Left ventricle myocardium inferior (tissue), 1 donor: ENCODE measurements around the gene CCDC61. TPM values are rescaled to one million over a fixed set of nuclear protein-coding genes. Genes with fewer than 3 reads are reported as not detected.

ENCODE experiments used
- DNase-seq: peaks from one replicate; pipeline ENCODE4 v3.0.0-alpha.2; 2020
- H3K27ac ChIP-seq: fragments of 200-600 bp; replicated peaks from 2 replicates; pipeline ENCODE4 v1.8.0; 2021
- H3K27me3 ChIP-seq: fragments of 200-600 bp; 2 replicates; pipeline ENCODE4 v1.8.0; 2021; ENCODE audit warnings: low read depth
- H3K36me3 ChIP-seq: fragments of 200-600 bp; 2 replicates; pipeline ENCODE4 v1.8.0; 2021
- H3K4me1 ChIP-seq: fragments of 200-600 bp; 2 replicates; pipeline ENCODE4 v1.8.0; 2021
- H3K4me3 ChIP-seq: fragments of 200-600 bp; 2 replicates; pipeline ENCODE4 v1.8.0; 2021; ENCODE audit warnings: mild to moderate bottlenecking, moderate library complexity
- H3K9me3 ChIP-seq: fragments of 200-600 bp; replicated peaks from 2 replicates; pipeline ENCODE4 v1.8.0; 2021
- CTCF ChIP-seq: fragments of 200-600 bp; IDR thresholded peaks from 2 replicates; pipeline ENCODE4 v1.8.0; 2021; ENCODE audit warnings: antibody characterized with exemption, mild to moderate bottlenecking, borderline replicate concordance
- intact Hi-C: fragments of 100-400 bp; cut with micrococcal nuclease; formaldehyde crosslinking; loops from one replicate; pipeline ENCODE4 v1.11.0; 2022
- total RNA-seq: library from RNA; stranded (reverse); fragmentation: NEBNext Ultra II Directional; extraction: Animal tissue kit (Norgen Biotek cat#: 25700); gene quantifications from one replicate; pipeline ENCODE4 v1.2.1, GENCODE V29; 2021
- donor health status: DM: no; HTN: yes; CAD: no; lungs with severe emphysema.

Gene CCDC61
- total RNA-seq, 1 donor from 2014 or later = 8.7 TPM

DNA sequence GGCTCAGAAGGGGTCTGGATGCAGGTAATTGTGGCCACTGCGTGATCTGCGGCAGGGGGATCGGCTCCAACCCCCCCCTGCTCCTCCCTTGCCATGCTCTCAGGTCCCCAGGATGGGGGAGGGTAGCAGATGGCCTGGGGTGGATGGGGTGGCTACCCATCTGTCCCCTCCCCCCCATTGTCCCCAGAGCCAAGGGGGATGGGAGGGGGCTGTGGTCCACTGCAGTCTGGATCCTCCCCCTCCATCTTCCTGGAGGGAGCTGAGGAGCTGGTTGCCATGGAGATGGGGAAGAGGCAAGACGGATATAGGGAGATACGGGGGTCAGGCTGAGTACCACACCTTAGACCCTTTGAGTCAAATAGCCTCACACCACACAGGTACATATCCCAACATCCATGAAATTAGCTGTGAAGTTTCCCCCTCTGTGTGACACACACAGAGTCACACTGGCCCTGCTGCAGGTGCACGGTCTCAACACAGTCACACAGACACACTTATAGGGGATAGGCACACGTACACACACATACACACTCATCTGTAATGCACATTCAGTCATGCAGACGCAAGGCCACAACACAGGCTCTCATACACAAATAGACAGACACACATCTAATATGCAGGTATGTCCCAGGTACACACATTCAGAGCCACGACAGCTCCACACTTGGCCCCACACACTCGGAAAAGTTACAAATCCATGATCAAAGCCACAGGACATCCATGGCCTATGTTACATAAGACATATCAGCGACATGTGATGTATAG lies 19.8 kb upstream of the CCDC61 start:
- no peaks in the 10 kb centered on the region for H3K9me3 ChIP-seq
- H3K36me3 ChIP-seq = no peaks in the 10 kb centered on the region
- no peak for DNase-seq
- intact Hi-C loops = no loop called here
- no peak overlapping the region for H3K27ac ChIP-seq
- H3K27me3 ChIP-seq = peaks cover 78% of the 10 kb centered on the region
- H3K4me1 ChIP-seq = peaks cover 20% of the 10 kb centered on the region
- no peak overlapping the region for H3K4me3 ChIP-seq
- no peak for TF ChIP-seq CTCF

DNA sequence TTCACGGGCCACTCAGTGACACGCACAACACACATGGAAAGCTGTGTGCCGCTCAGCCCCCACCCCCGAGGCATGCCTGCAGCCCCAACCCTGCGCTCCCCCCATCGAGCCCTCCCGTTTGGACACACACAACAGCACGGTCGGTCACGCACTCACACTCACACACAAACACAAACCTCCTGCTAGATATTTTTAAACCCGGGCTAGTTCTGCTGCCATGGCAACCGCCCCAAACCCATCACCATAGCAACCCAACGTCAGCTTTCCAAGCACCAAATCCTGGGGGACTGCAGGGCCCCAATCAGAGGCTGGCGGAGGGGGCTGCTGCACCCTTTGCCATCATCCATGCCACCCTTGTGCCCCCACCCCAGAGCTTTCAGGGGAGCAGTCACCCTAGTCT lies 19.1 kb upstream of the CCDC61 start:
- Histone ChIP-seq H3K27ac (no peak overlapping the region), H3K27me3 (peaks cover 76% of the 10 kb centered on the region)

GRCh38 chr19:45978156-45978555 lies 17.1 kb upstream of the CCDC61 start:
- TF ChIP-seq CTCF = no peak
- Histone ChIP-seq H3K9me3 (no peaks in the 10 kb centered on the region), H3K4me3 (no peak overlapping the region), H3K27ac (no peak overlapping the region), H3K4me1 (peaks cover 7% of the 10 kb centered on the region), H3K27me3 (peaks cover 74% of the 10 kb centered on the region), H3K36me3 (no peaks in the 10 kb centered on the region)
- DNase-seq = no peak
- intact Hi-C loops = no loop called here

More for the DNA sequence above, 19.1 kb upstream of the CCDC61 start:
- H3K4me1 ChIP-seq = peaks cover 14% of the 10 kb centered on the region
- intact Hi-C loops = no loop called here
- no peak overlapping the region for H3K4me3 ChIP-seq
- no peaks in the 10 kb centered on the region for H3K9me3 ChIP-seq
- no peak for TF ChIP-seq CTCF
- no peak for DNase-seq
- H3K36me3 ChIP-seq = no peaks in the 10 kb centered on the region

GRCh38 chr19:45981350-45981749 lies 13.9 kb upstream of the CCDC61 start:
- H3K27ac ChIP-seq = no peak overlapping the region
- DNase-seq = no peak
- no peak for TF ChIP-seq CTCF
- peaks cover 56% of the 10 kb centered on the region for H3K27me3 ChIP-seq
- H3K9me3 ChIP-seq = no peaks in the 10 kb centered on the region
- H3K4me1 ChIP-seq = no peaks in the 10 kb centered on the region
- no peak overlapping the region for H3K4me3 ChIP-seq
- H3K36me3 ChIP-seq = no peaks in the 10 kb centered on the region
- intact Hi-C loops = no loop called here

- no peak overlapping the region for H3K4me3 ChIP-seq
- no peak for TF ChIP-seq CTCF
- peaks cover 34% of the 10 kb centered on the region for H3K27me3 ChIP-seq
- H3K27ac ChIP-seq = no peak overlapping the region
- H3K9me3 ChIP-seq = no peaks in the 10 kb centered on the region
- no peaks in the 10 kb centered on the region for H3K4me1 ChIP-seq
- intact Hi-C loops = no loop called here
- H3K36me3 ChIP-seq = no peaks in the 10 kb centered on the region
- no peak for DNase-seq
Observed at GRCh38 chr19:45985321-45985720, 9.9 kb upstream of the CCDC61 start.
